B cell (primary cell): Measurements from ENCODE around the gene USP48. TPM values are rescaled to one million over a fixed set of nuclear protein-coding genes. Genes with fewer than 3 reads are reported as not detected.

Source experiments
- ATAC-seq: fragments of 200-7000 bp; cut with Tn5 transposase; one replicate; pipeline ENCODE4 v1.10.0; 2021; ENCODE audit warnings: low read depth, mild to moderate bottlenecking, moderate number of reproducible peaks, moderate library complexity
- CTCF ChIA-PET: fragments of 350-600 bp; sonication (Branson Sonifier 250); formaldehyde crosslinking; loops from one replicate; lab custom pipeline; 2021; ENCODE audit warnings: antibody characterized with exemption, inconsistent platforms; lab: Charles Lee
- POLR2A ChIA-PET: fragments of 350-600 bp; sonication (Branson Sonifier 250); formaldehyde crosslinking; loops from one replicate; lab custom pipeline; 2021; ENCODE audit warnings: antibody characterized with exemption; lab: Charles Lee
- DNase-seq: peaks from one replicate; pipeline ENCODE4 v3.0.0; 2013
- H2AFZ ChIP-seq: 2 replicates; pipeline ENCODE4 v1.6.1; 2012; ENCODE audit warnings: mild to moderate bottlenecking, low read depth, low read length; ENCODE audit not compliant: insufficient read depth, poor library complexity, severe bottlenecking
- H3K27ac ChIP-seq, 2 donors: 1 replicate in 1 of 2; 2 replicates in 1 of 2; pipeline ENCODE4 v1.5.1; 2012 to 2013; ENCODE audit warnings: low read length in 2 of 2, mild to moderate bottlenecking in 2 of 2, moderate library complexity in 1 of 2
- H3K27me3 ChIP-seq, 4 experiments: fragments of 200-600 bp in 1 of 4; sonication (generic) in 1 of 4; replicated peaks in 1 of 4; 1 replicate in 2 of 4; 2 replicates in 2 of 4; pipeline versions ENCODE4 v1.6.1 to v1.7.0; 2013 to 2016; ENCODE audit warnings: low read length in 3 of 4, mild to moderate bottlenecking in 2 of 4, mixed read lengths in 1 of 4, moderate library complexity in 1 of 4; ENCODE audit not compliant: insufficient read depth in 4 of 4, control insufficient read depth in 3 of 4; ENCODE audit errors: control extremely low read depth in 1 of 4
- H3K36me3 ChIP-seq, 2 experiments: replicated peaks in 1 of 2; 1 replicate in 1 of 2; 2 replicates in 1 of 2; pipeline versions ENCODE4 v1.6.1 to v1.7.1; 2013; ENCODE audit warnings: low read length in 1 of 2; ENCODE audit not compliant: insufficient read depth in 2 of 2, control insufficient read depth in 1 of 2; ENCODE audit errors: control extremely low read depth in 1 of 2, extremely low read depth in 1 of 2
- H3K4me1 ChIP-seq, 2 donors: fragments of 200-600 bp in 1 of 2; sonication (generic) in 1 of 2; 1 replicate in 1 of 2; 2 replicates in 1 of 2; pipeline versions ENCODE4 v1.5.1 to v1.6.1; 2013 to 2017; ENCODE audit warnings: low read length in 2 of 2; ENCODE audit not compliant: control insufficient read depth in 2 of 2, insufficient read depth in 2 of 2
- H3K4me2 ChIP-seq: replicated peaks from 2 replicates; pipeline ENCODE3; 2012; ENCODE audit warnings: mild to moderate bottlenecking, low read depth, low read length; ENCODE audit not compliant: poor library complexity, severe bottlenecking
- H3K4me3 ChIP-seq, 5 experiments: fragments of 200-600 bp in 1 of 5; sonication (generic) in 1 of 5; 1 replicate in 3 of 5; 2 replicates in 2 of 5; pipeline versions ENCODE4 v1.5.1 to v1.7.0; 2011 to 2016; ENCODE audit warnings: low read length in 4 of 5, mild to moderate bottlenecking in 4 of 5, low read depth in 2 of 5, control low read depth in 1 of 5, moderate library complexity in 1 of 5; ENCODE audit not compliant: insufficient read depth in 1 of 5; ENCODE audit errors: control extremely low read depth in 1 of 5, extremely low read depth in 1 of 5
- H3K79me2 ChIP-seq: fragments of 200-600 bp; sonication (generic); one replicate; pipeline ENCODE4 v1.6.0; 2016; ENCODE audit warnings: low read length; ENCODE audit not compliant: control insufficient read depth, insufficient read depth
- H3K9ac ChIP-seq: fragments of 200-600 bp; sonication (generic); 2 replicates; pipeline ENCODE4 v1.6.1; 2017; ENCODE audit warnings: mild to moderate bottlenecking, low read length, moderate library complexity
- H3K9me3 ChIP-seq, 3 donors: one replicate each; pipeline versions ENCODE4 v1.6.1 to v1.7.1; 2013; ENCODE audit warnings: low read length in 2 of 3; ENCODE audit not compliant: control insufficient read depth in 2 of 3, insufficient read depth in 1 of 3; ENCODE audit errors: control extremely low read depth in 1 of 3
- H4K20me1 ChIP-seq: 2 replicates; pipeline ENCODE4 v1.6.0; 2012; ENCODE audit warnings: mild to moderate bottlenecking, low read length; ENCODE audit not compliant: insufficient read depth, control insufficient read depth, poor library complexity, severe bottlenecking
- H3K27ac Mint-ChIP-seq: one replicate; pipeline ENCODE4 v1.8.0; 2021; ENCODE audit warnings: mixed read lengths
- H3K27me3 Mint-ChIP-seq: one replicate; pipeline ENCODE4 v1.8.0; 2021; ENCODE audit warnings: mixed read lengths
- H3K4me1 Mint-ChIP-seq: one replicate; pipeline ENCODE4 v1.8.0; 2021; ENCODE audit warnings: mixed read lengths
- H3K4me3 Mint-ChIP-seq: one replicate; pipeline ENCODE4 v1.8.0; 2021; ENCODE audit warnings: mixed read lengths
- H3K9me3 Mint-ChIP-seq: one replicate; pipeline ENCODE4 v1.8.0; 2022; ENCODE audit warnings: mixed read lengths; ENCODE audit not compliant: insufficient read depth
- CTCF ChIP-seq: fragments of 200-600 bp; IDR thresholded peaks from one replicate; pipeline ENCODE4 v1.8.0; 2022; ENCODE audit warnings: antibody characterized with exemption, mild to moderate bottlenecking
- EZH2 ChIP-seq: IDR thresholded peaks from 2 replicates; pipeline ENCODE4 v1.6.1; 2012; ENCODE audit warnings: borderline replicate concordance, low read depth, mild to moderate bottlenecking, moderate library complexity, low read length; ENCODE audit not compliant: insufficient read depth, poor library complexity, severe bottlenecking
- WGBS: methylation state at CpG from one replicate; pipeline ENCODE4 v1.1.5; 2013; ENCODE audit warnings: missing lambda C conversion rate; ENCODE audit not compliant: insufficient coverage; 5-methylcytosine and 5-hydroxymethylcytosine counted together
- intact Hi-C: fragments of 100-400 bp; cut with micrococcal nuclease; formaldehyde crosslinking; loops from one replicate; pipeline ENCODE4 v1.10.0; 2022
- polyA plus RNA-seq: library from polyadenylated mRNA; depleted of rRNA; stranded (reverse); fragments of >200 nt; gene quantifications from 2 replicates; pipeline ENCODE4 v1.2.3, GENCODE V29; 2012
- total RNA-seq, 2 donors: library from RNA; stranded (reverse); fragments of 120-200 nt in 1 of 2; gene quantifications; 1 replicate in 1 of 2; 2 replicates in 1 of 2; pipeline versions ENCODE4 v1.2.3 to v1.2.4, GENCODE V29; 2013 to 2022

USP48 gene
- total and polyA plus RNA-seq, 2 donors (not counting 1 experiment from before 2014, with no cell fraction given) = 21.2 to 135 TPM

DNA sequence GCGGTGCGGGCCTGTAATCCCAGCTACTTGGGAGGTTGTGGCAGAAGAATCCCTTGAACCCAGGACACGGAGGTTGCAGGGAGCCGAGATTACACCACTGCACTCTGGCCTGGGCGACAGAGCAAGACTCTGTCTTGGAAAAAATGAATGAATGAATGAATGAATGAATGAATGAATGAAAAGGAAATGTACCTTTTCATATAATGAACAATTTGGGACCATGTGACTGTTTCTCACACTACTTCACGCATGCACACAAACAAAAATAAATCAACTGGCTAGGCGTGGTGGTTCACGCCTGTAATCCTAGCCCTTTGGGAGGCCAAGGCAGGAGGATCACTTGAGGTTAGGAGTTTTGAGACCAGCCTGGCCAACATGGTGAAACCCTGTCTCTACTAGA lies 24.3 kb downstream of the USP48 start:
- Histone ChIP-seq H4K20me1 (peaks cover 45% of the 10 kb centered on the region), H2AFZ (no peak overlapping the region), H3K9ac (no peak overlapping the region), H3K9me3 (peaks cover 0 to 4% (median 0%) of the 10 kb centered on the region in 3 donors), H3K27me3 (no peaks in the 10 kb centered on the region), H3K4me3 (no peak overlapping the region), H3K27ac (no peak overlapping the region), H3K79me2 (peaks cover 94% of the 10 kb centered on the region), H3K4me1 (peaks cover 29 to 34% of the 10 kb centered on the region in 2 donors), H3K4me2 (no peak overlapping the region), H3K36me3 (peaks cover 1 to 25% of the 10 kb centered on the region in 2 experiments)
- Mint-ChIP-seq H3K9me3 (no peaks in the 10 kb centered on the region), H3K27me3 (no peaks in the 10 kb centered on the region), H3K4me3 (no peak overlapping the region), H3K4me1 (peaks cover 49% of the 10 kb centered on the region), H3K27ac (no peak overlapping the region)
- 96% methylated on average over 3 of the region's 8 CpGs for WGBS
- ATAC-seq (no peak), DNase-seq (no peak)
- CTCF ChIA-PET = interaction anchor here (0.6 kb wide), 1 partner anchor 231 kb away, joined by 3 read pairs; no protein-coding TSS in a partner anchor
- POLR2A ChIA-PET = interaction anchor here (0.6 kb wide), 1 partner anchor 61 kb away, joined by 3 read pairs; no protein-coding TSS in a partner anchor
- no peak for TF ChIP-seq CTCF
- TF ChIP-seq EZH2 = no peak
- intact Hi-C loops = no loop called here

DNA sequence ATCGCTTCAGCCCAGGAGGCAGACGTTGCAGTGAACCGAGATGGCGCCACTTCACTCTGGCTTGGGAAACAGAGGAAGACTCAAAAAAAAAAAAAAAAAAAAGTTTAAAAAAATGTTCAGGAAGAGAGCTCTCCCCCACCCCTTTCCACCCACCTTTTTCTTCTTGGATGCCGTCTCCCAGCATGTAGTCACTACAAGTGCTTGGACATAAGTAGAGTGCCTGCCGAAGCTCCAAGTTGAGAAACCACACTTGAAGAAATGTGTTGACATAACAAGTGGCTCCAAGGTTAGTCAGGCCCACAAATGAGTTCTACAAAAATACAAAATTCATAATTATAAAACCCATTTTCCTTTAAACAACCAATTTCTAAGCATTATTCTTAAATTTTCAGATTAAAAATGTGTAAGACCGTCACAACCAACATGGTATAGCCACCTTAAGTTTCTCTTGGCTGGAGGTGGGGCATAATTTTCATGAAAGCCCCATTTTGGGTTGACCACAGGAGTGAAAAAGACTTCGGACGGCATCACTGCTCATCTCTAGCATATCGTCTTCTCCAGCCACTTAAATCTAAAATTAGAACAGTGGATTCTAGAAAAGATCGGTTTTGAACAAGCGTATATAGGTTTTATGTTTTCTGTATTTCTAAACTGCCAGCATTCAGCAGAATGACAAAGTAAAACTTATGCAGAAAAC lies 26.4 kb downstream of the USP48 start:
- no peak for DNase-seq
- ATAC-seq = no peak
- H3K27me3 ChIP-seq = no peaks in the 10 kb centered on the region
- Mint-ChIP-seq H3K27me3 (no peaks in the 10 kb centered on the region), H3K9me3 (no peaks in the 10 kb centered on the region), H3K4me1 (peaks cover 28% of the 10 kb centered on the region), H3K4me3 (no peak overlapping the region), H3K27ac (no peak overlapping the region)
- peaks cover 1 to 43% of the 10 kb centered on the region in 2 experiments for H3K36me3 ChIP-seq
- H3K9me3 ChIP-seq = no peaks in the 10 kb centered on the region
- TF ChIP-seq EZH2 (no peak), CTCF (no peak)
- H4K20me1 ChIP-seq = peaks cover 36% of the 10 kb centered on the region
- CTCF ChIA-PET = no interaction called here
- no peak overlapping the region for H3K4me2 ChIP-seq
- H3K4me1 ChIP-seq = peaks cover 9 to 13% of the 10 kb centered on the region in 2 donors
- H3K4me3 ChIP-seq = no peak overlapping the region
- intact Hi-C loops = no loop called here
- H3K79me2 ChIP-seq = peaks cover 82% of the 10 kb centered on the region
- H2AFZ ChIP-seq = no peak overlapping the region
- H3K27ac ChIP-seq = no peak overlapping the region
- no CpG with 5 or more reads among the region's 12 CpGs for WGBS
- POLR2A ChIA-PET = interaction anchor here (0.7 kb wide), 2 partner anchors 9 to 267 kb away, joined by 6 to 7 read pairs; no protein-coding TSS in a partner anchor
- H3K9ac ChIP-seq = no peak overlapping the region
